HL-60 (cell line): ENCODE data around the gene LIPI.
"Not testable (repeated sequence)": the region's sequence is repeated elsewhere in the genome, so short reads cannot be mapped to it uniquely, and the experiment has no call there.

Source experiments
- DNase-seq, 2 experiments: peaks; one replicate each; pipeline ENCODE4 v3.0.0-alpha.2; 2010 to 2020; ENCODE audit warnings: low read depth in 1 of 2, low spot score in 1 of 2
- H3K27ac ChIP-seq: fragments of 250-450 bp; sonication (Bioruptor Pico); replicated peaks from 2 replicates; pipeline ENCODE4 v1.5.1; 2020; ENCODE audit warnings: mild to moderate bottlenecking, moderate library complexity
- H3K27me3 ChIP-seq: fragments of 250-450 bp; sonication (Bioruptor Pico); 2 replicates; pipeline ENCODE4 v1.5.1; 2021; ENCODE audit warnings: mild to moderate bottlenecking, moderate library complexity; ENCODE audit not compliant: insufficient read depth, poor library complexity, severe bottlenecking
- H3K4me3 ChIP-seq: replicated peaks from 2 replicates; pipeline ENCODE4 v1.5.1; 2011; ENCODE audit warnings: mild to moderate bottlenecking, control low read depth, low read length; ENCODE audit not compliant: insufficient read depth
- GABPA ChIP-seq: IDR thresholded peaks from 2 replicates; pipeline ENCODE4 v1.6.1; 2012; ENCODE audit warnings: low read depth
- POLR2AphosphoS5 ChIP-seq: IDR thresholded peaks from 2 replicates; pipeline ENCODE4 v1.6.1; 2012; ENCODE audit warnings: low read depth
- SPI1 ChIP-seq: IDR thresholded peaks from 2 replicates; pipeline ENCODE4 v1.6.1; 2012; ENCODE audit warnings: low read depth, mild to moderate bottlenecking, borderline replicate concordance
- TF ChIP-seq, protein P1 (sequence below): IDR thresholded peaks from 2 replicates; pipeline ENCODE4 v1.6.1; 2012; ENCODE audit warnings: low read depth; ENCODE audit not compliant: insufficient replicate concordance
- TF ChIP-seq, protein P2 (sequence below): IDR thresholded peaks from one replicate; pipeline ENCODE4 v1.5.1; 2011; ENCODE audit warnings: low read length, control low read depth, inconsistent platforms; ENCODE audit not compliant: insufficient read depth

LIPI gene

DNA sequence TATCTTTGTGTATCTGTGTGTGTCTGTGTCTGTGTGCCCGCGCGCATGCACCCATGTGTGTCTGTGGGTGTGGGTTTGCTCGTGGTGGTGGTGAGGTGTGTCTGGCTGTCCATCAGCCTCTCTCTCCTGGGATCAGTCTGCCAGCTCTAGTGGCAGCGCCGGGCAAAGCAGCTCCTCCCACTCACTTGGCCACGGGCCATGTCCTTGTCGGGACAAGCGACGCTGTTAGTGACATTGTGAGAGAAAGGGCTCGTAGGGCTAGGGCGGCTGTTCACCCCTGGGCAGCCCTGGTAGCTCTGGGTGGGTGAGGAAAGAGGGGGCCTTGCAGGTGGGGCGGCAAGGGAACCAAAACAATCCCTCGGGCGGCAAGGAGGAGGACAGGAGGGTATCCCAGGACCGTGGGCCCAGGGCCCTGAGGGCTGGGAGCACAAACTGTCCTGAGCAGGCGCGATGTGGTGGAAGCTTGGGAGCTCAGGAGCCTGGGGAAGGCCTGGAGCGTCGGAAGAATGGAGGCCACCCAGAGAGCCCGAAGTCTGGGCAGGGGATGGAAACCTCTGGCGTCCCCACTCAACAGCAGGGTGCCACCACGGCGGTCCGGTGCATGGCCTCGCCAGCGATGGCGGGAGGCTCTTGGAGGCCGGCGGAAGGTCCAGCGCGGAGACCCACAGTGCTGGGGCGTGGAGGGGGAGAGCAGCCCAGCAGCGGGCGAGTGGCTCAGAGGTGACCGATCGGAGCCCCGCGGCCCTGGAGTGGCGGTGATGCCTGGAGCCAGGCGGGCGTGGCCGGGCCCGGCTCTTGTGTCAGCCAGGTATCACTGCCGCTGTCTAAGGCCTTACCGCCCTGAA, 140.5 kb downstream of the LIPI start:
- Histone ChIP-seq H3K27me3 (no peaks in the 10 kb centered on the region), H3K27ac (no peak overlapping the region), H3K4me3 (no peak overlapping the region)
- TF ChIP-seq, protein P1, sequence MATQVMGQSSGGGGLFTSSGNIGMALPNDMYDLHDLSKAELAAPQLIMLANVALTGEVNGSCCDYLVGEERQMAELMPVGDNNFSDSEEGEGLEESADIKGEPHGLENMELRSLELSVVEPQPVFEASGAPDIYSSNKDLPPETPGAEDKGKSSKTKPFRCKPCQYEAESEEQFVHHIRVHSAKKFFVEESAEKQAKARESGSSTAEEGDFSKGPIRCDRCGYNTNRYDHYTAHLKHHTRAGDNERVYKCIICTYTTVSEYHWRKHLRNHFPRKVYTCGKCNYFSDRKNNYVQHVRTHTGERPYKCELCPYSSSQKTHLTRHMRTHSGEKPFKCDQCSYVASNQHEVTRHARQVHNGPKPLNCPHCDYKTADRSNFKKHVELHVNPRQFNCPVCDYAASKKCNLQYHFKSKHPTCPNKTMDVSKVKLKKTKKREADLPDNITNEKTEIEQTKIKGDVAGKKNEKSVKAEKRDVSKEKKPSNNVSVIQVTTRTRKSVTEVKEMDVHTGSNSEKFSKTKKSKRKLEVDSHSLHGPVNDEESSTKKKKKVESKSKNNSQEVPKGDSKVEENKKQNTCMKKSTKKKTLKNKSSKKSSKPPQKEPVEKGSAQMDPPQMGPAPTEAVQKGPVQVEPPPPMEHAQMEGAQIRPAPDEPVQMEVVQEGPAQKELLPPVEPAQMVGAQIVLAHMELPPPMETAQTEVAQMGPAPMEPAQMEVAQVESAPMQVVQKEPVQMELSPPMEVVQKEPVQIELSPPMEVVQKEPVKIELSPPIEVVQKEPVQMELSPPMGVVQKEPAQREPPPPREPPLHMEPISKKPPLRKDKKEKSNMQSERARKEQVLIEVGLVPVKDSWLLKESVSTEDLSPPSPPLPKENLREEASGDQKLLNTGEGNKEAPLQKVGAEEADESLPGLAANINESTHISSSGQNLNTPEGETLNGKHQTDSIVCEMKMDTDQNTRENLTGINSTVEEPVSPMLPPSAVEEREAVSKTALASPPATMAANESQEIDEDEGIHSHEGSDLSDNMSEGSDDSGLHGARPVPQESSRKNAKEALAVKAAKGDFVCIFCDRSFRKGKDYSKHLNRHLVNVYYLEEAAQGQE: no peak
- TF ChIP-seq SPI1 (no peak), POLR2AphosphoS5 (no peak), GABPA (no peak)
- TF ChIP-seq, protein P2, sequence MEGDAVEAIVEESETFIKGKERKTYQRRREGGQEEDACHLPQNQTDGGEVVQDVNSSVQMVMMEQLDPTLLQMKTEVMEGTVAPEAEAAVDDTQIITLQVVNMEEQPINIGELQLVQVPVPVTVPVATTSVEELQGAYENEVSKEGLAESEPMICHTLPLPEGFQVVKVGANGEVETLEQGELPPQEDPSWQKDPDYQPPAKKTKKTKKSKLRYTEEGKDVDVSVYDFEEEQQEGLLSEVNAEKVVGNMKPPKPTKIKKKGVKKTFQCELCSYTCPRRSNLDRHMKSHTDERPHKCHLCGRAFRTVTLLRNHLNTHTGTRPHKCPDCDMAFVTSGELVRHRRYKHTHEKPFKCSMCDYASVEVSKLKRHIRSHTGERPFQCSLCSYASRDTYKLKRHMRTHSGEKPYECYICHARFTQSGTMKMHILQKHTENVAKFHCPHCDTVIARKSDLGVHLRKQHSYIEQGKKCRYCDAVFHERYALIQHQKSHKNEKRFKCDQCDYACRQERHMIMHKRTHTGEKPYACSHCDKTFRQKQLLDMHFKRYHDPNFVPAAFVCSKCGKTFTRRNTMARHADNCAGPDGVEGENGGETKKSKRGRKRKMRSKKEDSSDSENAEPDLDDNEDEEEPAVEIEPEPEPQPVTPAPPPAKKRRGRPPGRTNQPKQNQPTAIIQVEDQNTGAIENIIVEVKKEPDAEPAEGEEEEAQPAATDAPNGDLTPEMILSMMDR: no peak
- DNase-seq: no peak

DNA sequence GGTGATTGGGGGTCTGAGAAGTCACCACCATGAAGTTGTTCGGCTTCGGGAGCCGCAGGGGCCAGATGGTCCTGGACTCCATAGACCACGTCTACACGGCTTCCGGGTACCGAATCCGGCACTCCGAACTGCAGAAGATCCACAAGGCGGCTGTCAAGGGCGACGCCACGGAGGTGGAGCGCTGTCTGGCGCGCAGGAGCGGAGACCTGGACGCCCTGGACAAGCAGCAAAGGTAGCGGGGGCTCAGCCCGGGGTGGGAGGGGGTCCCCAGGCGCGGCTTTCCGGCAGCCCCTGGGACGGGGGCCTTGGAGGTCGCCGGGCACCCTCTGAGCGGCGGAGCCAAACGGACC, 146.5 kb downstream of the LIPI start:
- Histone ChIP-seq H3K27ac (no peak overlapping the region), H3K27me3 (no peaks in the 10 kb centered on the region), H3K4me3 (no peak overlapping the region)
- DNase-seq: no peak
- TF ChIP-seq, protein P1: no peak
- TF ChIP-seq SPI1 (no peak), GABPA (no peak), POLR2AphosphoS5 (no peak)
- TF ChIP-seq, protein P2: no peak

DNA sequence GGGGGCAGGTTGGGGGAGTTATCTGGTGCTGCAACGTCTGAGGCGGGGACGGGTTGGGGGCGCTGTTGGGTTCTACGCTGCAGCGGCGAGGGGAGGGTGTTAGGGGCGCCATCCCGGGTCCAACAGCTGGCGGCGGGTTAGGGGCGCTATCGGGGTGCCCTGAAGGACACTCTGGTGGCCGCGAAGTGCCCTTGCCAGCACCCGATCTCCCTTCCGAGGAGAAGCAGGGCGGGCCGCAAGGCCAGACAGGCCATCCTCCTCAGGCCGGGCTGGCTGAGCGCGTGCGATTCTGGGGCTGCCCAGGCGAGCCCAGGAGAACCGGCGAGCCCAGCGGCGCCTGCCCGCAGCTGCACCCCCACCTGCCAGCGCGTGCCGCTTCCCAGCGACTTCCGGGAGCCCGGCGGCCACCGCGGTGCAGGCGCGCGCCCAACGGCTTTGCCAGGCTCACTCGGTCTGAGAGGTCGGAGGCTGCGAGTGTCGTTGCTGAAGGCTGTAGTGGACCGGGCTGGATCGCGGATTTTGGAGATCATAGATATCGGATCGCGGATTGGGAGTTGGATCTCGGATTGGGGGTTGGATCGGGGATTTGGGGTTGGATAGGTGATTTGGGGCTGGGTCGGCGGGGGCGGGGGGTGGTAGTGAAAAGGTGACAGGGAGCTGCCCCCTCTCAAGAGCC, 147.0 kb downstream of the LIPI start:
- H3K4me3 ChIP-seq, H3K27me3 ChIP-seq, DNase-seq, H3K27ac ChIP-seq: not testable (repeated sequence)

DNA sequence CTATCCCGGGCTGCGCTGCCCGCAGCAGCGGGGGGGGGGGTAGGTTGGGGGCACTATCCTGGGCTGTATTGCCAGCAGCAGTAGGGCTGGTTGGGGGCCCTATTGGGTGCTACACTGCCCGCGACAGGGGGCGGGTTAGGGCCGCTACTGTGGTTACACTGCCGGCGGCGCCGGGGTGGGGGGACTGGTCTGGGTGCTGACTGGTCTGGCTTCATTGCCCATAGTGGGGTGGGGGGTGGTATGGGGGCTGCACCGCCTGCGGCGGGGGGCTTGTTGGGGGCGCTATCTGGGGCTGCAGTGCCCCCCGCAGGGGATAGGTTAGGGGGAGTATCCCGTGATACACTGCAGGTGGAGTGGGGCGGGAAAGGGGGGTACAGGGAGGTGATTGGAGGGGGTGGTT, 148.1 kb downstream of the LIPI start:
- not testable (repeated sequence) for DNase-seq, H3K4me3 ChIP-seq, H3K27me3 ChIP-seq, H3K27ac ChIP-seq

DNA sequence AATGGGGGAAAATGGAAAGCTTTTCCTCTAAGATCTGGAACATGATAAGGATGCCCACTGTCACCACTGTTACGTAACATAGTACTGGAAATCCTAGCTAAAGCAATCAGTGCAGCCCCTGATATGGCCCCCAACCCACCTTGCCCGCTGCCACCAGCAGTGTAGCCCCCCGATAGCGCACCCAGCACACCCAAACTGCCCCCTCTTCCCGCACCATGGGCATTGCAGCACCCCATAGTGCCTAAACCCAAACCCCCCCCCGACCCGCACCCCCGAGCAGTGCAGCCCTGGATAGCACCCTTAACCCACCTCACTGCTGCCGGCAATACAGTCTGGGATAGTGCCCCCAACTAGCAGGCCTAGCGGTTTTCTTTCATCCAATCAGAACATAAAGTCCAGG, 148.9 kb downstream of the LIPI start:
- not testable (repeated sequence) for H3K27ac ChIP-seq, H3K27me3 ChIP-seq, H3K4me3 ChIP-seq, DNase-seq

DNA sequence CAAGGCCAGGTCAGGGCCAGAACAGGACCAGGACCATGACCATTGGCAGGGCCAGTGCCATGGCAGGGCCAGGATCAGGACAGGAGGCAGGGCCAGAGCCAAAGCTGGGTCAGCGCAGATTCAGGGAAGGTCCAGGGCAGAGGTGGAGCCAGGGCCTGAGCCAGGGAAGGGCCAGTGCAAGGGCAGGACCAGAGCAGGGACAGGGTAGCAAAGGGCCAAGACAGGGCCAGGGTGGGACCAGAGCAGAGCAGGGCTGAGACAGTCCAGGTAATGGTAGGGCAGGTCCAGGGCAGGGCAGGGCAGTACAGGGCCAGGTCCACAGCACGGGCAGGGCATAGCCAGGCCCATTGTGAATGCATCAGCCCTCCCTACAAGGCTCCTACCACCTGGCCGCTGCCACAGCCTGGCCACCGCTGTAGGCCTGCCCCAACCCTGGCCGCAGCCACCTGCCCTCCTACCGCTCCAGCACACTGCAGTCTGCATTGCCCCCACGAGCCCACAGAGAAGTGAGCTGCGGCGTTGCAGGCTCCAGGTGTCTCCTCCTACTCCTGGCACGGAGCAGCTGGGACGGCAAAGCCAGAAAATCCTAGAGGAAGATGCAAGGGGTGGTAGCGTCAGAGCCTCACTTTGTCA, 151.6 kb downstream of the LIPI start:
- not testable (repeated sequence) for H3K27me3 ChIP-seq, H3K4me3 ChIP-seq, H3K27ac ChIP-seq, DNase-seq
